ENCODE data around the gene SPRR5. TPM values are rescaled to one million over a fixed set of nuclear protein-coding genes. Genes with fewer than 3 reads are reported as not detected.

Gene SPRR5
- polyA plus RNA-seq, 1 donor (not counting 4 experiments of a cell fraction or from before 2014, with no cell fraction given), result 0.30 TPM

DNA sequence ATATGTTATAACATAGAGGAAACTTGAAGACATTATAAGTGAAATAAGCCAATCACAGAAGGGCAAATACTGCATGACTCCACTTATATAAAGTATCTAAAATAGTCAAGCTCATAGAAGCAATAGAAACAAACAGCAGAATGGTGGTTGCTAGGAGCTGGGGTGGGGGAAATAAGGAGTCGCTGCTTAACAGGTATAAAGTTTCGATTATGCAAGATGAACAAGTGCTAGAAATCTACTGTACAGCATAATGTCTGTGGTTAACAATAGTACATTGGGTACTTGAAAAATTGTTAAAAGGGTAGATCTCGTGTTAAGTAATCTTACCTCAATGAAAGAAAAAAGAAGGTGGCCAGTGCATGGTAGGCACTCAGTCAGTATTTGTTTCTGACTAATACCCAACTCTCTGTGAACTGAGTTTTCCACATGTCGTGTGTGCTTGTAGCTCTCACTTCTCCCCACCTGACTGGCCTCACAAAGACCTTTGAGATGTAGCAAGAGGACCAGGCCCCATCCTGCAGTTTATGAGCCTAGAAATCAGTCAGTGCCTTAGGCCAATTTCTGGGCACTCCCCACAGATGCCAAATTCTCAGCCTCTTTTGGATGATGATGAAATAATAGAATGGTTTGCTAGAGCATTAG lies 14.7 kb upstream of the SPRR5 start:
- H3K4me1 ChIP-seq (ENCODE audit: control insufficient read depth, extremely low read depth, insufficient read depth, low read length), result peaks cover 9% of the 10 kb centered on the region
- H3K9me3 ChIP-seq (ENCODE audit: control insufficient read depth, low read depth, low read length), result no peaks in the 10 kb centered on the region
- TF ChIP-seq CTCF (optimal IDR thresholded peaks at IDR 0.05 in 1 of 3, IDR thresholded peaks at IDR 0.05 in 1 of 3, conservative IDR thresholded peaks at IDR 0.05 in 1 of 3; ENCODE audit: extremely low read depth in 1 of 3, insufficient read depth in 2 of 3, low read length in 3 of 3) (no peak), EZH2 (IDR thresholded peaks at IDR 0.05; ENCODE audit: low read length) (no peak)
- H3K27ac ChIP-seq (ENCODE audit: control insufficient read depth, insufficient read depth, low read length), result no peak overlapping the region
- H3K4me2 ChIP-seq (ENCODE audit: control insufficient read depth, extremely low read depth, insufficient read depth, low read depth, low read length), result no peak overlapping the region
- FAIRE-seq, result peak; percentile 48
- no peaks in the 10 kb centered on the region for H3K79me2 ChIP-seq (ENCODE audit: control insufficient read depth, insufficient read depth, low read length)
- no peak for DNase-seq (ENCODE audit: low read depth, low spot score)
- H2AFZ ChIP-seq (ENCODE audit: control insufficient read depth, low read length), result no peak overlapping the region
- dilution Hi-C loops (cut with MboI; ENCODE audit: extremely low pct_ligation_motif_present, low sequenced_read_pairs), result no loop called here
- no peaks in the 10 kb centered on the region for H3K27me3 ChIP-seq (ENCODE audit: control insufficient read depth, extremely low read depth, insufficient read depth, low read length)
- no peaks in the 10 kb centered on the region for H3K36me3 ChIP-seq (ENCODE audit: control insufficient read depth in 2 of 2, extremely low read depth in 1 of 2, insufficient read depth in 2 of 2, low read length in 2 of 2)
- H3K9me1 ChIP-seq (ENCODE audit: control insufficient read depth, extremely low read depth, insufficient read depth, low read length), result no peaks in the 10 kb centered on the region
- H3K9ac ChIP-seq (ENCODE audit: control insufficient read depth, extremely low read depth, insufficient read depth, low read length), result no peak overlapping the region
- H4K20me1 ChIP-seq (ENCODE audit: control insufficient read depth, extremely low read depth, insufficient read depth, low read length), result no peaks in the 10 kb centered on the region
- H3K4me3 ChIP-seq (ENCODE audit: control insufficient read depth in 2 of 3, extremely low read depth in 1 of 3, insufficient read depth in 2 of 3, low read depth in 1 of 3, low read length in 3 of 3), result no peak overlapping the region

DNA sequence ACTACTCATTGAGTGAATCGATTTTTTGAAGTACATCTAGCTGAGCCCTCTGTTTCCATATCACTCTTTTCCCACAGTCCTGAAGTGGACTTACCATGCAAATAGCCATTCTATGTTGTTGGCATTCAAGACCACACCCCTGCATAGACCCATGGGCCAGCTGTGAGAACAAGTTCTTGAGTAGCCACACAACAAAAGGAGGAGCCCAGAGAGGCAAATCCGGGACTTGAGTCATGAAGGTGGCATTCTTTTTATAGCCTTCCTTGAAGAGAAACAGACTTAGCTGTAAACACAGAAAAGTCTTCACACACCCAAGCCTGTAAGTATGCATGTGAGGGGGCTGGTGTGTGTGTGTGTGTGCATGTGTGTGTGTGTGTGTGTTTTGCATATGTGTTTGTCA lies 13.8 kb upstream of the SPRR5 start:
- H3K9ac ChIP-seq (ENCODE audit: control insufficient read depth, extremely low read depth, insufficient read depth, low read length), result no peak overlapping the region
- no peaks in the 10 kb centered on the region for H3K79me2 ChIP-seq (ENCODE audit: control insufficient read depth, insufficient read depth, low read length)
- no peak overlapping the region for H2AFZ ChIP-seq (ENCODE audit: control insufficient read depth, low read length)
- no peak for TF ChIP-seq EZH2 (IDR thresholded peaks at IDR 0.05; ENCODE audit: low read length)
- no peak for TF ChIP-seq CTCF (optimal IDR thresholded peaks at IDR 0.05 in 1 of 3, IDR thresholded peaks at IDR 0.05 in 1 of 3, conservative IDR thresholded peaks at IDR 0.05 in 1 of 3; ENCODE audit: extremely low read depth in 1 of 3, insufficient read depth in 2 of 3, low read length in 3 of 3)
- H3K4me2 ChIP-seq (ENCODE audit: control insufficient read depth, extremely low read depth, insufficient read depth, low read depth, low read length), result no peak overlapping the region
- DNase-seq (ENCODE audit: low read depth, low spot score) (no peak), FAIRE-seq (peak; percentile 61)
- no peaks in the 10 kb centered on the region for H3K27me3 ChIP-seq (ENCODE audit: control insufficient read depth, extremely low read depth, insufficient read depth, low read length)
- no peaks in the 10 kb centered on the region for H3K9me1 ChIP-seq (ENCODE audit: control insufficient read depth, extremely low read depth, insufficient read depth, low read length)
- no peaks in the 10 kb centered on the region for H4K20me1 ChIP-seq (ENCODE audit: control insufficient read depth, extremely low read depth, insufficient read depth, low read length)
- H3K4me3 ChIP-seq (ENCODE audit: control insufficient read depth in 2 of 3, extremely low read depth in 1 of 3, insufficient read depth in 2 of 3, low read depth in 1 of 3, low read length in 3 of 3), result no peak overlapping the region
- no peaks in the 10 kb centered on the region for H3K9me3 ChIP-seq (ENCODE audit: control insufficient read depth, low read depth, low read length)
- H3K4me1 ChIP-seq (ENCODE audit: control insufficient read depth, extremely low read depth, insufficient read depth, low read length), result peaks cover 9% of the 10 kb centered on the region
- no peaks in the 10 kb centered on the region for H3K36me3 ChIP-seq (ENCODE audit: control insufficient read depth in 2 of 2, extremely low read depth in 1 of 2, insufficient read depth in 2 of 2, low read length in 2 of 2)
- dilution Hi-C loops (cut with MboI; ENCODE audit: extremely low pct_ligation_motif_present, low sequenced_read_pairs), result no loop called here
- no peak overlapping the region for H3K27ac ChIP-seq (ENCODE audit: control insufficient read depth, insufficient read depth, low read length)

Measured in keratinocyte (primary cell).